Gastrocnemius medialis (tissue), 4 donors: ENCODE data around the gene RPRD2.

Experiments used
- POLR2A ChIP-seq, 2 donors: fragments of 450-650 bp; IDR thresholded peaks; one replicate each; pipeline ENCODE4 v1.6.1; 2017; ENCODE audit warnings: antibody characterized with exemption in 2 of 2, mild to moderate bottlenecking in 2 of 2, moderate library complexity in 2 of 2
- TF ChIP-seq, protein P1 (sequence below), 5 experiments: fragments of 450-650 bp in 3 of 5; fragments of 200-600 bp in 2 of 5; sonication (generic) in 2 of 5; IDR thresholded peaks in 4 of 5; conservative IDR thresholded peaks in 1 of 5; 1 replicate in 4 of 5; 2 replicates in 1 of 5; pipeline ENCODE4 v1.5.1; 2016 to 2019; ENCODE audit warnings: antibody characterized with exemption in 5 of 5, mild to moderate bottlenecking in 3 of 5, moderate library complexity in 3 of 5

- no peak for TF ChIP-seq POLR2A (IDR thresholded peaks at IDR 0.05)
- TF ChIP-seq, protein P1, sequence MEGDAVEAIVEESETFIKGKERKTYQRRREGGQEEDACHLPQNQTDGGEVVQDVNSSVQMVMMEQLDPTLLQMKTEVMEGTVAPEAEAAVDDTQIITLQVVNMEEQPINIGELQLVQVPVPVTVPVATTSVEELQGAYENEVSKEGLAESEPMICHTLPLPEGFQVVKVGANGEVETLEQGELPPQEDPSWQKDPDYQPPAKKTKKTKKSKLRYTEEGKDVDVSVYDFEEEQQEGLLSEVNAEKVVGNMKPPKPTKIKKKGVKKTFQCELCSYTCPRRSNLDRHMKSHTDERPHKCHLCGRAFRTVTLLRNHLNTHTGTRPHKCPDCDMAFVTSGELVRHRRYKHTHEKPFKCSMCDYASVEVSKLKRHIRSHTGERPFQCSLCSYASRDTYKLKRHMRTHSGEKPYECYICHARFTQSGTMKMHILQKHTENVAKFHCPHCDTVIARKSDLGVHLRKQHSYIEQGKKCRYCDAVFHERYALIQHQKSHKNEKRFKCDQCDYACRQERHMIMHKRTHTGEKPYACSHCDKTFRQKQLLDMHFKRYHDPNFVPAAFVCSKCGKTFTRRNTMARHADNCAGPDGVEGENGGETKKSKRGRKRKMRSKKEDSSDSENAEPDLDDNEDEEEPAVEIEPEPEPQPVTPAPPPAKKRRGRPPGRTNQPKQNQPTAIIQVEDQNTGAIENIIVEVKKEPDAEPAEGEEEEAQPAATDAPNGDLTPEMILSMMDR (IDR thresholded peaks at IDR 0.05 in 4 of 5, conservative IDR thresholded peaks at IDR 0.05 in 1 of 5), result no peak
Observed at GRCh38 chr1:150477320-150477719, 113.4 kb downstream of the RPRD2 start.
